Bronchial epithelial cell (primary cell): ENCODE measurements around the gene NAA11. TPM values are rescaled to one million over a fixed set of nuclear protein-coding genes. Genes with fewer than 3 reads are reported as not detected.

Experiments
- DNase-seq: peaks from one replicate; pipeline ENCODE4 v3.0.0-alpha.2; 2010; ENCODE audit warnings: low read depth
- FAIRE-seq: peaks from 2 replicates; lab custom pipeline; 2011; peaks lifted over from hg19 to GRCh38; lab: Jason Lieb, UNC
- H3K27me3 ChIP-seq: 2 replicates; pipeline ENCODE4 v1.5.1; 2011; ENCODE audit warnings: low read length; ENCODE audit not compliant: control insufficient read depth, insufficient read depth
- H3K36me3 ChIP-seq: 2 replicates; pipeline ENCODE4 v1.5.1; 2011; ENCODE audit warnings: low read length; ENCODE audit not compliant: control insufficient read depth, insufficient read depth
- H3K4me3 ChIP-seq: 2 replicates; pipeline ENCODE4 v1.5.1; 2011; ENCODE audit warnings: mild to moderate bottlenecking, low read depth, low read length, control low read depth
- CTCF ChIP-seq: IDR thresholded peaks from 2 replicates; pipeline ENCODE4 v1.5.1; 2011; ENCODE audit warnings: mild to moderate bottlenecking, moderate library complexity, low read length, control low read depth, inconsistent platforms; ENCODE audit not compliant: insufficient read depth, severe bottlenecking
- total RNA-seq: library from RNA; depleted of rRNA; stranded (reverse); fragments of >200 nt; gene quantifications from 2 replicates; pipeline ENCODE4 v1.2.1, GENCODE V29; 2014

Gene NAA11
- total RNA-seq, 1 donor from 2014 or later, result not detected

- Histone ChIP-seq H3K4me3 (no peak overlapping the region), H3K27me3 (no peaks in the 10 kb centered on the region), H3K36me3 (no peaks in the 10 kb centered on the region)
- DNase-seq, result no peak
- no peak for TF ChIP-seq CTCF
- no peak for FAIRE-seq
Observed at GRCh38 chr4:79340568-79340967, 14.7 kb upstream of the NAA11 start.

- no peak for FAIRE-seq
- no peak for TF ChIP-seq CTCF
- Histone ChIP-seq H3K4me3 (no peak overlapping the region), H3K27me3 (no peaks in the 10 kb centered on the region), H3K36me3 (no peaks in the 10 kb centered on the region)
- no peak for DNase-seq
Observed at GRCh38 chr4:79338148-79338547, 12.3 kb upstream of the NAA11 start.

GRCh38 chr4:79334783-79335182 is 8.9 kb upstream of the NAA11 start:
- Histone ChIP-seq H3K36me3 (no peaks in the 10 kb centered on the region), H3K27me3 (no peaks in the 10 kb centered on the region), H3K4me3 (no peak overlapping the region)
- no peak for FAIRE-seq
- no peak for DNase-seq
- no peak for TF ChIP-seq CTCF

GRCh38 chr4:79334341-79334740 is 8.5 kb upstream of the NAA11 start:
- DNase-seq, result no peak
- TF ChIP-seq CTCF, result no peak
- H3K36me3 ChIP-seq, result no peaks in the 10 kb centered on the region
- FAIRE-seq, result no peak
- H3K27me3 ChIP-seq, result no peaks in the 10 kb centered on the region
- H3K4me3 ChIP-seq, result no peak overlapping the region

GRCh38 chr4:79331126-79331876 is 5.4 kb upstream of the NAA11 start:
- no peak overlapping the region for H3K4me3 ChIP-seq
- DNase-seq (no peak), FAIRE-seq (no peak)
- H3K27me3 ChIP-seq, result no peaks in the 10 kb centered on the region
- no peak for TF ChIP-seq CTCF
- H3K36me3 ChIP-seq, result no peaks in the 10 kb centered on the region

GRCh38 chr4:79330720-79331119 is 4.9 kb upstream of the NAA11 start:
- TF ChIP-seq CTCF, result no peak
- H3K36me3 ChIP-seq, result no peaks in the 10 kb centered on the region
- H3K4me3 ChIP-seq, result no peak overlapping the region
- H3K27me3 ChIP-seq, result no peaks in the 10 kb centered on the region
- no peak for DNase-seq
- FAIRE-seq, result no peak
